ENCODE results near the gene CNTNAP4.

DNA sequence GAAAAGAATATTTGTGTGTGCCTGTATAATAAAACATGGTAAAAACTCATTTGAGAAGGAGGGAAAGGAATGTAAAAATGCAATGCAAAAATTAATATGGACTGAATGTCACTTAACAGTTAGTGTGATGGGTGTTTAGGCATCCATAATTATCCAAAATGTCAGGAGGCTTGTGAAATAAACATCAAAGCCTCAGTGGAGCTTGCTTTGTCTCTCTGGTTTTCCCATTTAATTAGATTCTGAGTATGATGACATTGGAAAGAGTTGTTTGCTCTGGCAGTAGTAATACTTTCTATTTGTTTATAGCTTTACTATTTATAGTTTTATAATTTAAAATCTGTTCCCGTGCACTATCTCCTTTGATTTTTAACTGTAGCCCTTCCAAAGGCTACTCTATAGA, 51.9 kb downstream of the CNTNAP4 start:
- TF ChIP-seq TAF1 (IDR thresholded peaks at IDR 0.05; ENCODE audit: borderline replicate concordance, low read depth, low read length): no peak
- no peak for TF ChIP-seq POLR2A (IDR thresholded peaks at IDR 0.05; ENCODE audit: low read depth, low read length)
- TF ChIP-seq POLR2AphosphoS5 (IDR thresholded peaks at IDR 0.05; ENCODE audit: low read depth, low read length): no peak
